Measurements from ENCODE around the gene DGCR6.
A peak's percentile ranks its signal among the peaks of the same experiment; 100 is the strongest.
"Not testable (repeated sequence)": the region's sequence is repeated elsewhere in the genome, so short reads cannot be mapped to it uniquely, and the experiment has no call there.

DGCR6 gene
- total RNA-seq: 0.09 to 0.78 reads per million in 2 experiments

- DNase-seq (ENCODE audit: low read depth): no peak
Measured at GRCh38 chr22:18905540-18906409, at the start of gene DGCR6. TSS of gene DGCR6 (plus strand) at chr22:18906320. CDS start at chr22:18906375, 55 bp downstream.

- DNase-seq (ENCODE audit: low read depth): not testable (repeated sequence)
Measured at GRCh38 chr22:18859314-18859713, 46.8 kb upstream of the DGCR6 start.

GRCh38 chr22:18881260-18881659, 24.9 kb upstream of the DGCR6 start:
- peak; percentile 67 for DNase-seq (ENCODE audit: low read depth)

GRCh38 chr22:18884465-18884864, 21.7 kb upstream of the DGCR6 start:
- DNase-seq (ENCODE audit: low read depth): not testable (repeated sequence)

- DNase-seq (ENCODE audit: low read depth): no peak
Measured at GRCh38 chr22:18888115-18888514, 18.0 kb upstream of the DGCR6 start.

- not testable (repeated sequence) for DNase-seq (ENCODE audit: low read depth)
Measured at GRCh38 chr22:18890510-18891192, 15.5 kb upstream of the DGCR6 start.

- not testable (repeated sequence) for DNase-seq (ENCODE audit: low read depth)
Measured at GRCh38 chr22:18893775-18894174, 12.3 kb upstream of the DGCR6 start.

- not testable (repeated sequence) for DNase-seq (ENCODE audit: low read depth)
Measured at GRCh38 chr22:18896037-18896657, 10.0 kb upstream of the DGCR6 start.

- DNase-seq (ENCODE audit: low read depth): not testable (repeated sequence)
Measured at GRCh38 chr22:18906410-18906745, 258 bp downstream of the DGCR6 start.

GRCh38 chr22:18906896-18907295, 776 bp downstream of the DGCR6 start:
- no peak for DNase-seq (ENCODE audit: low read depth)

GRCh38 chr22:18909556-18909955, 3.4 kb downstream of the DGCR6 start:
- no peak for DNase-seq (ENCODE audit: low read depth)

GRCh38 chr22:18911535-18911934, 5.4 kb downstream of the DGCR6 start:
- DNase-seq (ENCODE audit: low read depth): not testable (repeated sequence)

GRCh38 chr22:18912264-18912946, 6.3 kb downstream of the DGCR6 start:
- DNase-seq (ENCODE audit: low read depth): not testable (repeated sequence)

- DNase-seq (ENCODE audit: low read depth): not testable (repeated sequence)
Measured at GRCh38 chr22:18914558-18914957, 8.4 kb downstream of the DGCR6 start.

- not testable (repeated sequence) for DNase-seq (ENCODE audit: low read depth)
Measured at GRCh38 chr22:18915550-18915949, 9.4 kb downstream of the DGCR6 start.

GRCh38 chr22:18917818-18918217, 11.7 kb downstream of the DGCR6 start:
- not testable (repeated sequence) for DNase-seq (ENCODE audit: low read depth)

GRCh38 chr22:18920257-18920902, 14.3 kb downstream of the DGCR6 start:
- not testable (repeated sequence) for DNase-seq (ENCODE audit: low read depth)

- no peak for DNase-seq (ENCODE audit: low read depth)
Measured at GRCh38 chr22:18925368-18926064, 19.4 kb downstream of the DGCR6 start.

GRCh38 chr22:18927020-18927419, 20.9 kb downstream of the DGCR6 start:
- no peak for DNase-seq (ENCODE audit: low read depth)

- no peak for DNase-seq (ENCODE audit: low read depth)
Measured at GRCh38 chr22:18927573-18927972, 21.5 kb downstream of the DGCR6 start.

GRCh38 chr22:18929459-18929858, 23.3 kb downstream of the DGCR6 start:
- no peak for DNase-seq (ENCODE audit: low read depth)
